Stimulated activated CD4-positive, alpha-beta T cell treated with anti-CD3 and anti-CD28 coated beads, TNF-alpha, amount 100 ng/mL, for 4 hours (primary cell): Measurements from ENCODE around the gene ABHD16A.
"Not testable (repeated sequence)": the region's sequence is repeated elsewhere in the genome, so short reads cannot be mapped to it uniquely, and the experiment has no call there.

Experiments used
- DNase-seq, 3 experiments: peaks; one replicate each; pipeline ENCODE4 v3.0.0-alpha.2; 2020; ENCODE audit warnings: low read depth in 3 of 3

ABHD16A gene

DNA sequence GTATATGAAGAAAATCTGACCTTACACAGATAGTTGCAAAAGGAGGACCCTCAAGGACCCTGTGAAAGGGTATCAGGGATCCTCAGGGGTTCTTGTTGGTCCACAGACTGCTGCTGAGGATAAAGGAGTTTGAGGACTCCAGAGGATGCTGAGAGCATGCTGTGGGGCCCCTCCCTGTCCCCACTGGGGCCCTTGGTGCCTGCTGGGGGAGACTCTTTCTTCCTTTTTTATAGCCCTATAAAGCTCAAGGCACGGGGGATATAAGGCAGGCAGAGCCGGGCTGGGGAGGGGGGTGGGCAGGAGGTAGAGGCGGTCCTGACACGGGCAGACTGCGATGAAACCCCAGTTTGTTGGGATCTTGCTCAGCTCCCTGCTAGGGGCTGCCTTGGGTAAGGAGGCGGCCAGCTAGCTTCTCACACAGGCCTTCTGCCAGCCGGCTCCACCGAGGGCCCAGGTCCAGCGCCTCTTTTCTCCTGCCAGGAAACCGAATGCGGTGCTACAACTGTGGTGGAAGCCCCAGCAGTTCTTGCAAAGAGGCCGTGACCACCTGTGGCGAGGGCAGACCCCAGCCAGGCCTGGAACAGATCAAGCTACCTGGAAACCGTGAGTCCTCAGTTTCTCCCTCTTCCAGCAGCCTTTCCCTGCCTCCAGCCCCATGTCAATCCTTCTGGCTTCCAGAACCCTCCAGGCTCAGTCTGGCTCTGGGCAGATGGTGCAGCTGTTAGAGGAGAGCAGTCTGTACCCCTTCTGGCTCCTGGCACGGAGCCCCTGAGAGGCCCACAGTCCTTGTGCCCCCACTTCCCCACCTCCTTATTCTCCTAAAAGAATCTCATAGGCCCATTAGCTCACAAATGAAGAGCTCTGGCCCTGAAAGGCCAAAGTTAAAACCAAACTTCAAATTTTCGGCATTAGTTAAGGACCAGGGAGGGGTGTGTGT, 12.2 kb upstream of the ABHD16A start, which contains the start of gene LY6G6D:
Gene LY6G6D, plus strand, starts transcription at position 327 of the 937 bp plus-strand sequence. Its CDS starts 8 bp downstream, at position 335.
- no peak for DNase-seq

DNA sequence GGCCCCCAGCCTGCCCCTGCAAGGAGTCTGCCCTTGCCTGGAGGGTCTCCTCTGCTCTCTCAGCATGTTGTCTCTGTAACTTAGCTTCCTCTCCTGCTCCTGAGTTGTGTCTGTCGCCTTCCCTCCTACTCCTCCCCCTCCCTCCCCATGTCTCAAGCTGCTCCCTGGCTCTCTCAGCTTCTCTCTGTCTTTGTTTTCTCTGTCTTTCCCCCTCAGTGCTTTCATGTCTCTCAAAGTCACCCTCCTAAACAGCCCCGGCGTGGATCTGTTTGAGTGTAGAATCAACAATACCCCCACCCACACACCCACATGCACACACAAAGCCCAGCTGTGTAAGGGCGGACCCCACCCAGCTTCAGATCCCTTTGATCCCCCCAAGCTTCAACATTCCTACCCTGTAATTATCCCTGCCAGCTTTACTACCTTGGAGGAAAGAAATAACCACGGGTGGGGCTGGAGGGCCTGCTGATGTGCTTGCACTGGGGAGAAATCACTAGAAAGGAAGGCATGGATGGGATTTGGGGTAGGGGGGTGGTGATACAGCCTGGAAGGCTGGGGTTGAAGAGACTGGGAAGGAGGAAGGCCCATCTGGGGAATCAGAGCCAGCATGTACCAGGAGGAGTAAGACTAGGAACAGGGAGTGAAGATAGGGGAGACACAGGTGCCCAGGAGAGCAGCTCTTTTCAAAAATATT, 11.0 kb upstream of the ABHD16A start:
- DNase-seq, result no peak

DNA sequence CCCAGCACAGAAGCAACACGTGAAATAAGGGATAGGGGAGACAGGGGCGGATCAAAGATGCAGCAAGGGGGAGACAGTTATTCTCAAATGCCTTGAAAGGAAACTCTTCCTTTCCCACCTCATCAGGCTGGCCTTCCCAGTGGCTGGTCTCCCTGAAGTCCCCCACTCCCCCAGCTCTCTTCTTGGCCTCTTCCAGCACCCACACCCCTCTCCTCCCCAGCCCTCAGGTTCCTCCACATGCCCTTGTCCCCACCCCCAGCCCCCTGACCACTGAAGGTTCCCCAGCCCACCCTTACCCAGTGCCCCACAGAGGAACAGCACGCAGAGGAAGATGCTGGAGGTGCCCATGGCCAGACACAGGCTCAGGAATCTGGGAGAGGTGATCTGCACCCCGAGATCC, 10.3 kb upstream of the ABHD16A start:
- DNase-seq, result no peak

DNA sequence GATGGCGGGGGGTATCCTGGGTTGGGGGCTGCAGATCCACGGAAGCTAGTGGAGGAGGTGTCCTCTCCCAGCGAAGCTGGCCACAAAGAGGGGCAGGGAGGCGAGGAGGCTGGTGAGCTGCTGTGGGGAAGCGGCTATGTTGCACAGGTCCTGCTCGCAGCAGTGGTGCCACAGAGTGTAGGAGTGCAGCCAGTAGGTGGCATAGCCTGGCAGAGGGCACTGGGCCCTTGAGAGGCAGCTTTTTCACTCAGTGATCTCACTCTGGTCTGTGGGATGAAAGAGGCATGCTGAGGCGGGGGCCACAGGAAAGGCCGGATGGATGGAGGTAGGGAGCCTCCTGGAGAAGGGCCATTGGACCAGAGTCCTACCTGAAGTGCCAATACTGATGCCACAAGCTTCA, 9.2 kb upstream of the ABHD16A start:
- no peak for DNase-seq

DNA sequence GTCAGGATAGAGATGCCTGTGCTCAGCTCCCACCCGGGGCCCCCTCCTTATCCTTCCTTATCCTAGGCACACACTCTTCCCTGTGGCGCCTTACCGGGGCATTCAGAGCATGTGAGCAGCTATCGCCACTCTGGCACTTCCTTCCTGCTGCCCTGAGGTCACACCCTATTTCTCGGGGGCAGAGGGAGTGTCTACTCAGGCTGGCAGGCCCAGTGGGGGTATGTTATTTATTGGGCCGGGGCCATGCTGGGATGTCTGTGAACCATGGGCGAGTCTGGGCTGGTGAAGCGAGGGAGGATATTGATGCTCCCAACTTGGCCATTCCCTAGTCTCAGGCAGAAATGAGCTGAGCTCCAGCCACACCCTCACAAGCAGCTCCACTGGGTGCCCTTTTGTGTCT, 8.1 kb upstream of the ABHD16A start:
- DNase-seq, result no peak

DNA sequence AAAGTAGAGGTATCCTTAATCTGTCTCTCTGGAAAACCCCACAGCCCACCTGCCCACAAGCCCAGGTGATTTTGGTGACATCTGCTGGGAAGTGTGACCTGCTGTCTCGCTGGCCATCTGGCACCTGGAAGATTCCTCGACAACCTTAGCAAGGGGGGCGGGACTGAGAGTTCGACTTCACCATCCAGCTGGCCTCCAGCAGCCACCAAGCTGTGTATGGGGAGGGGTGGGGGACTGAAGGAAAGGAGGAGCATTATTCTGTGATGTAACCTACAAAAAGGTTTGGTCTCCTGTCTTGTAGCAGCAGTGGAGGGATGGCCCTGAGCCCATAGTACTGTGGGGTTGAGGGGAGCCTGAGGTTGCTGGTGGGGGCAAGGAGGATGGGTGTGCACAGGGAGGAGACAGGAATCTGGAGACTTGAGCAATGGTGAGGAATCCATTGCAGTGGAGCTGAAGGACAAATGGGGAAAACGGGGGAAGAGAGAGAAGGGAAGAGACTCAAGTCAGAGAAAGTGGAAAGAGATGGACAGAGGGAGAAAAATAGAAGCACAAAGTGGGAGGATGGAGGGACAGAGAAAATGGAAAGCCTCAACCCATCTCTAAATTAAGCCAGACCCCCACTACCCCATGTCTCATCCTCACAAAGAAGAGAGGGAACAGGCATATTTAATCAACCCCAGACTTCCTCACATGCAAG, 7.5 kb upstream of the ABHD16A start:
- no peak for DNase-seq

DNA sequence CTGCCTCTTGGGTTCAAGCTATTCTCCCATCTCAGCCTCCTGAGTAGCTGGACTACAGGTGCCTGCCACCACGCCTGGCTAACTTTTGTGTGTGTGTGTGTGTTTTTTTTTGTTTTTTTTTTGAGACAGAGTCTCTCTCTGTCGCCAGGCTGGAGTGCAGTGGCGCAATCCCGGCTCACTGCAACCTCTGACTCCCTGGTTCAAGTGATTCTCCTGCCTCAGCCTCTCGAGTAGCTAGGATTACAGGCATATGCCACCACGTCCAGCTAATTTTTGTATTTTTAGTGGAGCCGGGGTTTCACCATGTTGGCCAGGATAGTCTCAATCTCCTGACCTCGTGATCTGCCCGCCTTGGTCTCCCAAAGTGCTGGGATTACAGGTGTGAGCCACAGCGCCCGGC, 6.0 kb upstream of the ABHD16A start:
- not testable (repeated sequence) for DNase-seq

DNA sequence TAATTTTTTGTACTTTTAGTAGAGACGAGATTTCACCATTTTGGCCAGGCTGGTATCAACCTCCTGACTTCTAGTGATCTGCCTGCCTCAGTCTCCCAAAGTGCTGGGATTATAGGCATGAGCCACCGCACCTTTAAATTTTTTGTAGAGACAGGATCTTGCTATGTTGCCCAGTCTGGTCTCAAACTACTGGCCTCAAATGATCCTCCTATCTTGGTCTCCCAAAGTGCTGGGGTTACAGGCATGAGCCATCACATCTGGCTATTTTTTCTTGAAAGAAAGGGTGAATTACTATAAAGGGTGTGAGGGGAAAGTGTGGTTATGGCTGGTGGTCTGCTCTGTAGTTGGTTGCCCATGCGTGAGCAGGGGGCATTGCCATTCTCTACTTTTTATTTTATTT, 5.1 kb upstream of the ABHD16A start:
- DNase-seq, result no peak

DNA sequence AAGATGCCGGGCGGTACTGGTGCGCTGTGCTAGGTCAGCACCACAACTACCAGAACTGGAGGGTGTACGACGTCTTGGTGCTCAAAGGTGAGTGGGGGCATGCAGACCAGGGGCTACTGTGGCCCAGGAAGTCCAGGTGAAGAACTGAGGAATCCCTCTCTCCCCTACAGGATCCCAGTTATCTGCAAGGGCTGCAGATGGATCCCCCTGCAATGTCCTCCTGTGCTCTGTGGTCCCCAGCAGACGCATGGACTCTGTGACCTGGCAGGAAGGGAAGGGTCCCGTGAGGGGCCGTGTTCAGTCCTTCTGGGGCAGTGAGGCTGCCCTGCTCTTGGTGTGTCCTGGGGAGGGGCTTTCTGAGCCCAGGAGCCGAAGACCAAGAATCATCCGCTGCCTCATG, 4.6 kb upstream of the ABHD16A start:
- DNase-seq, result no peak

DNA sequence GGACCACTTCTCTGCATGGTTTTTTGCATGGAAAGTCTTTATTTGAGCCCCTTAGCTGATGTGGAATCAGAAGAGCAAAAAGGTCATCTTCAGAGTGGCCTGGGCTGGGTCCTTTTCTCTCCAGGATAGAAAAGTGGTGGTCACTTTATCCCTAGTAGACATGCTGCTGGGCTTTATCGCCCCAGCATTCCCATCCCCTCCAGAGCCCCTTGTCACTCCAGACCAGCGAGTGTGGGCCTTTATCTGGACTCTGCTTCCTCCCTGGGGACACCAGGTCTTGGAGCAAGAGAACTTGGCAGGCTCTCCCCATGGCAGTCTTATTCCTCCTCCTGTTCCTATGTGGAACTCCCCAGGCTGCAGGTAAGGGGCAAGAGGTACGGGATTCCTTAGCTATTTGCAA, 3.5 kb upstream of the ABHD16A start, which contains the start of gene LY6G6F:
Gene LY6G6F, plus strand, starts transcription at position 268 of the 400 bp plus-strand sequence. Its CDS starts 41 bp downstream, at position 309.
- no peak for DNase-seq

DNA sequence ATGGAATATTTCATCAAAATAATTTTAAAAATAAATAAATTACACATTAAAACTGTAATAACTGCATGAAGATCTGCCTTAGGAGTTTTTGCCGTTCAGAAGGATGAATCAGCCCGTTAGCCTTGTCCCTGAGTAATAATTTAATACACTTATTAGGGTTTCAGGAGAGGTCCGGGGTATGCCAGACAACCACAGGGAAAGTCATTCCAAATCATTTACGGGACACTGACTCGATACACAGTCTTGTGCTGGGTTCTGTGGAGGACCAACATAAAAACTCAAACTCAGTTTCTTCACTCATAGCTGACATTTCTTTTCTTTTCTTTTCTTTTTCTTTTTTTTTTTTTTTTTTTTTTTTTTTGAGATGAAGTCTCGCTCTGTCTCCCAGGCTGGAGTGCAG, 2.8 kb upstream of the ABHD16A start:
- no peak for DNase-seq

DNA sequence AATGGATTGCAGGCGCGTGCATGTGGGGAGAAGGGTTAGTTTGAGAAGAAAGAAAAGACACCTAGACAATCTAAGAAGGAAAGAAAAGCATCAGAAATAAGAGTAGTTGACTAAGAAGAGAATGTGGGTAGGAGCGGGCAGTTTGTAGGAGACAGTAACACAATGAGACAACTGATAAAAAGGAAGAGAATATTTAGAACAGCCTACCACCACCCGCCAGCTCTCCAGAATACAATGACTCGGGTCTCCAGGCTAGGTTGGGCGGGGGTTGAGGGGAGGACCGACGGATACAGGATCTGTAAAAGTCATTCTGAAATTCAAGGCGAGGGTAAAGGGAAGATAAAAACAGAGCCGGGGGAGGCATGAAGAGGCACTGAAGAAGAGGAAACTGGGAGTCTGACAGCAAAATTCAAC, 712 bp downstream of the ABHD16A start:
- DNase-seq, result no peak

DNA sequence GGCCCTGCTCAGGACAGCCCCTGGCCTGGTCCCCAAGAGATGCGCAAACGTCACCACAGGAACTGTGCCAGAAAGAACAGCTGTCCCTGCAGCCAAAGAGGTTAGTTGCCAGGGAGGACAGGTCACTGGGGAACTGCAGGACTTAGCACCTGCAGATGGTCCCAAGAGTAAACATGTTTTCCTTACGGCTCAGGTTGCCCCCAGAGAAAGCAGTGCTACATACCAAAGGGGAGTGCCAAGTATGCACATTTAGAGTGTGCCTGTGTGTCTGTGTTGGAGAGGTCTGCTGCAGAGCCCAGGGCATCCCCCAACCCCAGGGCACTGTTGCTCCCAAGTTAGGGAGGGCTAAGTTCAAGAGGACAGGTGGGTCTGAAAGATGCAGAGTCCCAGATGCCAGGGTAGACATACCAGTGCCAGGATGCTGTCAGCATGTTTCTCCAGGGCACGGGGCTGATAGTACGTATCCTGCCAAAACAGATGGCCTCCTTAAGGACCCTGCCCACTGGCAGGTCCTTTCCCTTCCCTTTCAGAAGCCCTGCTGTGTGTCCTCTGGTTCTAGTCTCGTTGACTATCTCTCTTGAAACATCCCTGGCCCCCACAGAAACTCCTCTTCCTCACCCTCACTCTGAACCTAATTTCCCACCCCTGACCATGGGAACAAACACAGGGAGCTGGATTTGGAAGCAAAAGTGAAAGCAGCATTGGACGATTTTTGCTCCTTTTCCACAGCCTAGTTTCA, 1.3 kb downstream of the ABHD16A start:
- DNase-seq, result no peak

DNA sequence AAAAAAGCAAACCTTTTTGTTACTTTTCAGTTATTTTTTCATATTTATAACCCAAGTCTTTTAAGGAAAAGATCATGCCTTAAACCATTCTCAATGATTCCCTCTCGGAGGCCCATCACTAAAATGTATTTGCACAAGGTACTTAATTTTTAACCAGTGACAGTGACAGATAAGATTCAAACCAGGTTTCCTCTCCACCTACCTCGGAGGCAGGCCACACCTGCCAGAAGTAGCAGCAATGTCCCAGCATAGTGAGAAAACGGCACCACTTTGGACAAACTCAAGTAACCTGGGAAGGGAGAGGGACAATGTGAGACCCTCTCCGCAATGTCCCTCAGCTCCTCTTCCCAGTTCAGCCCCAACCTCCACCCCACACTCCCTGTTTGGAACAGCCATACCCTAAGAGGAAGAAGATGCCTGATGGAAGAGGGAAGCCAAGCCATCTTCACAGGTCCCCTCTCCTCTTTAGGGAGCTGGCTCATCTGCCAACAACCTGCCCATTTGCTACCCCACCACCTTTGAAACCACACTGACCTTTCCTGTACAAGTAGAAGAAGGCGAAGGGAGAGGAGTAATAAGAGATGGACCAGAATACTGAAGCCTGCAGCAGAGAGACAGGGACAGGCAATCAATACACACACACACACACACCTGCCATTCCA, 2.3 kb downstream of the ABHD16A start:
- no peak for DNase-seq

DNA sequence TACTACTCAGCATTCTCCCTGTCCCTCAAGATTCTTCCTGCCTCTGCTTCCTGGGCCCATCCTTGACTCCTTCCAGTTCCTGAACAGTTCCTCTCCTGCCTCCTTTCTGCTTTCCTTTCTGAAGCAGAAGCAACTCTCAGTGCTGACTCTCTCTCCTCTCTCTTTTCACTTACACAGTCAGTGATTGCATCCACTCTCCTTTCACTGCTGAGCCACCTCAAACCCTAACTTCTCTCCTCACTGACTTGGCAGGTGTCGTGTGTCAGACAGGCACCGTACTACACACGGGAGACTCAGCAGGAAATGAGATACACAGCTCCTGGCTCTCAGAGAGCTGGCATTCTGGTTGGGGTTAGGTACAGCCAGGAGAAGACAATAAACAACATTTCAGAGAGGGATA, 5.6 kb downstream of the ABHD16A start:
- no peak for DNase-seq

DNA sequence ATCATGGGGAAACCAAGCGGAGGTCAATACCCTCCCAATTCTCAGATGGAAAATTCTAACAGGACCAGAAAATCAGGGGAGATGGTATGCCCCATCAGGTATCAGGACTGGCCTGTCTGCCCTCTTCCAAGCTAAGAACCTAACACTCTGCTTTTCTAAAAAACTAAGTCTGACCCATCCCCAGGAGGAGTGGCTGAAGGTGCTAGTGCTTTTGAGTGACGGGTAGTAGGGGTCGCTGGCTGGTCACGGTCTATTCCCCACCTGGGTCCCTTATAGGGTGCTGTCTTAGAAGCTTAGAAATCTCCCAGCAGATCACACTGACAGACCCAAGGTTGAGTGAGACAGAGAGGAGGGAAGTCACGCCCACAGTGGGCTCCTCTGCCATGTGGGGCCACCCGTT, 9.6 kb downstream of the ABHD16A start:
- DNase-seq, result no peak

DNA sequence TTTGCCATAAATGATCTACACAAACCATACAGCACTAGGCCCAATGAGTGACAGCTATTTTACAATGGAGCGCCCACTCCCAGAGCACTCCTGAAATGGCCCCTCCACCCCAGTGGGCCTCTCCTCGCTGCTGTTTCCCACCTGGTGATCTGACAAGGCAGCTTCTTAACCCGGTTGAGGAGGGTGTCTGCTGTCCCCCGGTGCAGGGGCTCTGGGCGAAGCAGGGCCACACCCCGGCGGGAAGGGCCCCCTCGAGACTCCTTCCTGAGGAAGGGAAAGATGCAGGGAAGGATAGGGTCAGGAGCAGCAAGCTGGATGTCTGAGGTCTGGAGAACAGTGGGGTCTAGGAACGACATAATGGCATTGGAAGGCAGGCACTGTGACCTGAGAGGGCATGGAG, 10.2 kb downstream of the ABHD16A start:
- DNase-seq, result no peak

DNA sequence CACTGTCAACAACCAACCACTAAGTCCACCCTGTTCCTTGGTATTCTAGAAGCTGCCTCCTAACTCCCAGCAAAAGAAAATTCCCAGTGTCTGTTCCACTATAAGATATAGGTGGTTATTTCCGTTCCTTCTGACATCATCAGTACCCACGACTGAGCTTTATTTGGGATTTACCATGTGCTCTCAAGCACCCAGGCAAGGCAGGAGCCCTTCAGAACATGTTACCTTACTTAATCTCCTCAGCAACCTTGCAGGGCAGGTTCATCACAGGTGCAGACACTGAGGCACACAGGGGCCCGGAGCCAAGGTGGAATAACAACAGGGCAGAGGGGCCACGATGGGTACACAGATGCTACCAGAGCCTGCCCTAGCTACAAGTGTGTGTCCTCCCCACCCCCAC, 10.8 kb downstream of the ABHD16A start:
- DNase-seq, result no peak

DNA sequence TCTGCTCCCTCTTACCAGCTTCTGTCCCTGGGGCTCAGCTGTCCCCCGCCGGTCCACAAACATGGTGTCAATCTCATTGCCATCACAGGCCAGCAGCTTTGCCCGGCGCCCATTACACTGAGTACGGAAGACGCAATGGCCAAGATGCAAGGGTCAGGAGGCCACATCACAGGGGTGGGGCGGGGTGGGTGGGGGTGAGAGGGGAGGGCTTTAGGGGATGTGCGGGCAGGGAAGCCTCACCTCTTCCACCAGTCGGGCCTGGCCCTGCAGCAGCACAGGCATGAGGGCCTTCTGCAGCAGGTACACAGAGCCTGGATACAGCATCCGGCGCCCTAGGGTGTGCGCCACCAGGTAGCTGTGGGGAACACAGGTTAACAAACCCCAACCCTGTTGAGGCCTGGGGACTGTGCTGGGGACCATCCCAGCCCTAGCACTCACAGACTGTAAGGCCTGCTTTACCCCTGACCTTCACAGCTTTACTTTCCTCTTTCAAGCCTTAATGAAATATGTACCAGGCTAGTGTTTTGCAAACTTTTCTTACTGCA, 11.5 kb downstream of the ABHD16A start:
- no peak for DNase-seq

DNA sequence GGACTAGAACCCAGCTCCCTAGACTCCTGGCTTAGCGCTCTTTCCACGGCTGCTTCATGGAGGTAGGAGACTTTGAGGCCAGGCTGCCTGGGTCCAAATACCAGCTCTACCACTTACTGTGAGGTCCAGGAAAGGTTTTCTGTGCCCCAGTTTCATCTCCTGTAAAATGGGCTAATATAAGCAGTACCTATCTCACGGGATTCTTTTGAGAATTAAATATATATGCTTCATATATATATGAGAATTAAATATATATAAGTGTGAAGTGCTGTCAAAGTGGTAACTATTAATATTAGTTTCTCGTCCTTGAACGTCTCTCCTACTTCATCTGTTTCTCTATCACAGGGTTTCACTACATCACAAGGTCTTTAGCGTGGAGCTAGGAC, 12.1 kb downstream of the ABHD16A start:
- no peak for DNase-seq
